ENCODE measurements around the gene KRT83.

- TF ChIP-seq POLR2A (IDR thresholded peaks at IDR 0.05) (no peak), CTCF (IDR thresholded peaks at IDR 0.05) (no peak)
Observed at GRCh38 chr12:52295663-52296062, 25.5 kb downstream of the KRT83 start.
